Measurements from ENCODE around the gene C10orf67.
"Not testable (repeated sequence)": the region's sequence is repeated elsewhere in the genome, so short reads cannot be mapped to it uniquely, and the experiment has no call there.

The C10orf67 gene

GRCh38 chr10:23344241-23344841, at the start of gene C10orf67:
Gene C10orf67, minus strand, starts transcription at chr10:23344797. Its CDS starts 23 bp downstream, at chr10:23344774.
- DNase-seq = no peak

GRCh38 chr10:23391821-23392220, 47.2 kb upstream of the C10orf67 start:
- DNase-seq = peak; percentile 52

DNA sequence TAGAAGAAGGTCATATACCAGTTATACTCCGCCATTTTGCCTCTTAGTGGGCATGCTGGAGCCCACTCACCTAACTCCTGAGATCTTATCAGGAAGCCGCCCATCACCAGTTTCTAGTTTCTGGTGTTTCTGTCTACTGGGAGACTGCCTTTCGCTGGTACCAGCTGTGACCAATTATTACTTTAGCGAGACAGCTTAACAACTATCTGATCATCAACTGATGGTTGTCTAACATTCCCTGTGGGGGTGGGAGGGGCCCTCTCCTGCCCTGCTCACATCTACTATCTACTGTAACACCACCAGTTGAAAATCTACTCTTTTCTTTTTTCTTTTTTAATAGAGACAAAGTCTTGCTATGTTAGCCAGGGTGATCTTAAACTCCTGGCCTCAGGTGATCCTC, 46.2 kb upstream of the C10orf67 start:
- no peak for DNase-seq

- DNase-seq = not testable (repeated sequence)
Observed at GRCh38 chr10:23390408-23390807, 45.8 kb upstream of the C10orf67 start.

DNA sequence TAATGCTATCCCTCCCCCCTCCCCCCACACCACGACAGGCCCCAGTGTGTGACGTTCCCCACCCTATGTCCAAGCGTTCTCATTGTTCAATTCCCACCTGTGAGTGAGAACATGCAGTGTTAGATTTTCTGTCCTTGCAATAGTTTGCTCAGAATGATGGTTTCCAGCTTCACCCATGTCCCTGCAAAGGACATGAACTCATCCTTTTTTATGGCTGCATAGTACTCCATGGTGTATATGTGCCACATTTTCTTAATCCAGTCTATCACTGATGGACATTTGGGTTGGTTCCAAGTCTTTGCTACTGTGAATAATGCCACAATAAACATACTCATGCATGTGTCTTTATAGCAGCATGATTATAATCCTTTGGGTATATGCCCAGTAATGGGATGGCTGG, 42.9 kb upstream of the C10orf67 start:
- DNase-seq = not testable (repeated sequence)

DNA sequence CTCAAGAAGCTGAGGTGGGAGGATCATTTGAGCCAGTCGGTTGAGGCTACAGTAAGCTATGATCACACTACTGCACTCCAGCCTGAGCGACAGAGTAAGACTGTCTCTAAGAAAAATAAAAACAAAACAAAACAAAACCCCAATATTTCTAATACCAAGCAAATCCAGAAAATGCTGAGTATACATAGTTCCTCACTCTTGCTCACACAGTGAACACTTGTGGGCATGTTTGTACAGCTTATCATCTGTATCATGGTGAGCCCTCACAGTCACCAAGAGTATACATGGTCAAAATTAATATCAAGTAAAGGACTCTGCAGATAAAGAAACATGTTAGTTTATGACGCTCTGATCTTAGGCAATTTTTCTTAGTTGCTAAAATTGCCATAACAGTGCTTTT, 41.5 kb upstream of the C10orf67 start:
- DNase-seq = no peak

DNA sequence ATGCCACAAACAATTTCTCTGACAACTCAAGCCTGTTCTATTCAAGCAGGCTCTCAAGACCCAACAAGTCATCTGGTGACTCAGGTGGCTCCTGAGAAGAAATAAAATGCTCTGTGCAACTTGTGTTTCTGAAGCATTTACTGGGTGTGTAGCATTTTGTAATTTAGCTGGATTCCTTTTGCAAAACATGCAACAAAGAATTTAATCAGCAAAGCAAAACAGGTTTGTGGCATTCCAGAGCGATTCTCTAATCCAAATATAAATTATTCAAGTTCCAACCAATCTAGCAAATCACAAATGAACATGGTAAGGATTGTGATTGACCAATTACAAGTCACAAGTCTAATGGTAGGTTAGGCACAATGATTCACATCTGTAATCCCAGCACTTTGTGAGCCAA, 39.8 kb upstream of the C10orf67 start:
- no peak for DNase-seq

DNA sequence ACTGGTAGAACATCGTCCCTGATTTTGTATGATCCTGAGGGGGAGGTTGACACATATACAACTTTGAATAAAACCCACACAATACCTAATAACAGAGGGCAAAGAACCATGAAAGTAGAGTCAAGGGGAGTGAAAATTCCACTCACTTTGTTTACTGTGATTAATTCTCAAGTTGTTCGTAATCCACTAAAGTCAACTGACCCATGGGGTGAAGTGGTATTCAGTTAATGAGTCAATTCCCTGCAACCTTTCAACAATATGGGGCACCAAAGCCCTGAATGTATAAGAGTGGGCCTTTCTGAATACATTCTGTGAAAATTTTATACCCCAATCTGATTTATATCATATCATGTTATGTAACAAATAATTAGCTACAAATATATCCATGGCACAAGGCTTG, 39.0 kb upstream of the C10orf67 start:
- DNase-seq = no peak

DNA sequence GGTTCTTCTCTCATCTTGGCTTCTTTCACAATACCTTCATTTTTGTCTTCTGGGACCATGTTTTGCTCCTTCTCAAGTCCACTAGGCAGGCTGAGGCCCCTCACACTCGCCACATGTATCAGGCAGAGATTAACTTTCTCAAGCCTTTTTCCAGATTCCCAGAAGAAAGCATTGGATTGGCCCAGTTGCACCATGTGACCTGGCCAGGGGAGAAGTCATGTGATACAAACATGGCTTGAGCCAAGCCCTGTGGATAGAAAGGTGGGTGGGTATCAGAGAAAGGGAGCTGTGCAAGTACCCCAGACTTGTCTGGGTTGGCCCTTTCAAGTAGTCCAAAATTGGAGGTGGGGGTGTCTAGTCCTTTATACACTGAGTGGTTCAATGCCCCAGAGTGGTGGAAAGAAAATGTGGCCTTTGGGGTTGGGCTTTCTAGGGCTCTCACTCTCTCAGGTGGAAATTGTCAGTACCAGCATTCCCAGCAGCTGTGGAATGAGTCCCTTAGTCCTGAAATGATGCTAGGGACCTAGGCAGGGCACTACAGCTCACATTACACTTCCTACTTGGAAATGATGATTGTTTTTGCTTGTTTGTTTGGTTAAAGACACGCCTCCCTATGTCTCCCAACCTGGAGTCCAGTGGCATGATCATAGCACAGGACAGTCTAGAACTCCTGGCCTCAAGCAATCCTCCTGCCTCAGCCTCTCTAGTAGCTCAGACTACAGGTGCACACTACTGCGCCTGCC, 36.9 kb upstream of the C10orf67 start:
- DNase-seq = no peak

- peak; percentile 48 for DNase-seq
Observed at GRCh38 chr10:23379686-23380085, 35.1 kb upstream of the C10orf67 start.

DNA sequence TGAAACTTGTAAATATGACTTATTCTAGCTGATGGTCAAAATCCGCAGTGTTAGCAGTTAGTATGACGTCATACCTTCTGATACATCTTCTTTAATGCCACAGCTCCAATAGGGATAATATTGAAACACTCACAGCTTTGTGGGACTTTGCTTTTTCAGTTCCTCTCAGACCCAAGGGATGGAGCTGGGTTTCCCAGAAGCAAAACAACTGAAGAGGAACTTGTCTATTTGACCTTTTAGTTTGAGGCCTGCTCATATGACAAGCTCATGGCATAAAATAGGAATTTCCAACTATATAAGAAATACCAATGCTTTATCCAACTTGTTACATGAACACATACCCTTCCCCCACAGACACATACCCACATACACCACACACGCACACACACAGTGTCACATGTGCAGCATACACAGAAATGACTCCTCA, 31.6 kb upstream of the C10orf67 start:
- peak; percentile 98 for DNase-seq

- no peak for DNase-seq
Observed at GRCh38 chr10:23375366-23375765, 30.8 kb upstream of the C10orf67 start.

DNA sequence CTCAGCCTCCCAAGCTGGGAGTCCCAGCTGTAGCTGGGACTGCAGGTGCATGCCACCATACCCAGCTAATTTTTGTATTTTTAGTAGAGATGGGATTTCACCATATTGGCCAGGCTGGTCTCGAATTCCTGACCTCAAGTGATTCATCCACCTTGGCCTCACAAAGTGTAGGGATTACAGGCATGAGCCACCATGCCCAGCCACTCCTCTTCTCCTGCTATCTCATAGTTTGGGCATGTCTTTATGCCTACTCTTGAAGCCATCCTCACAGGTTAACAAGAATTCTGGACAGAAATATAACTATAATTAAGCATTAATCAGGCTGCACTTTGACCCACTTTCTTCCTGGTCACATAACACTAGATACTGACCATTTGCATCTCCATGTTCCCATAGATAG, 28.6 kb upstream of the C10orf67 start:
- no peak for DNase-seq

- DNase-seq = no peak
Observed at GRCh38 chr10:23371073-23371472, 26.5 kb upstream of the C10orf67 start.

DNA sequence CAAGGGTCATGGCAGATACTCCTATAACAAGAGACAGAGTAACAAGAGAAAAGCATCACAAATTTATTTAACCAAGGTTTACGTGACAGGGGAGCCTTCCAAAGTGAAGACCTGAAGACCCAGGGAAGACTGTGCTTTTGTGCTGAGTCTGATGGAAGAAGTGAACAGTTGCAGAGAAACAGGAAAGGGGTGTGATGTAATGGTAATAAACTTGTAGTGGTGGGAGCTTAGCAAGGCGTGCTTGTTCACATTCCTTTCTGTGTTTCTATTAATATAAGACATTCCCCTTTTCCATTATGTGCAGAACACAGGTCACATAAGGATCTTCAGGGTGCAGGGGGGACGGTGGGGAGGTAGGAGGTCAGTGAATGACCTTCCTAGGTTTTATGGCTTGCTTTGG, 25.5 kb upstream of the C10orf67 start:
- DNase-seq = peak; percentile 13

GRCh38 chr10:23368816-23369640, 24.4 kb upstream of the C10orf67 start:
- peak; percentile 77 for DNase-seq

GRCh38 chr10:23367896-23368595, 23.4 kb upstream of the C10orf67 start:
- peak; percentile 58 for DNase-seq

DNA sequence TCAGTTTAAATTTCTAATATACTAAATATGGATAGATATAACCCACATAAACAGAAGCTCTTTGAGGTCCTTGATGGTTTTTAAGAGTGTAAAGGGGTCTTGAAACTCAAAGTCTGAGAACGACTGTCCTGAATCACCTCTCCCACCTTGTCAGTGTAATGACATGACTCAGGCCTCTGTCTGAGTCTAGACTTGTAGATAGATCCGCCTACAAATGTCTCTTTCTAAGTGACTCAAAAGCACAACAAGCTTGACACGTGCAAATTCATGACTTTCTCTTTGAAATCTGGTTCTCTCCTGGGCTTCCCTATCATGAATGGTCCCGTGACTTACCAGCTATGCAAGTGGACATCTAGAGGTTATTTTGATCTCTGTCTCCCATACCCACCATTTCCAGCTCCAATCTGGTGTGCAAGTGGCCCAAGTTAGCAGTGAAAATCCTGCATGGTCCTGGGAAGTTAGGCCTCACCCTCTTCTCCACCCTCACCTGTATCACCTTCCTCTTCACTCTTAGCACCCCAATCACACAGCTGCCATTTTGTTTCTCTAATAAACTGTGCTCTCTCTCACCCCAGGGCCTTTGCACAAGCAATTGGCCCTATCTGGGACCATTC, 20.9 kb upstream of the C10orf67 start:
- DNase-seq = not testable (repeated sequence)

GRCh38 chr10:23364378-23364777, 19.8 kb upstream of the C10orf67 start:
- no peak for DNase-seq

DNA sequence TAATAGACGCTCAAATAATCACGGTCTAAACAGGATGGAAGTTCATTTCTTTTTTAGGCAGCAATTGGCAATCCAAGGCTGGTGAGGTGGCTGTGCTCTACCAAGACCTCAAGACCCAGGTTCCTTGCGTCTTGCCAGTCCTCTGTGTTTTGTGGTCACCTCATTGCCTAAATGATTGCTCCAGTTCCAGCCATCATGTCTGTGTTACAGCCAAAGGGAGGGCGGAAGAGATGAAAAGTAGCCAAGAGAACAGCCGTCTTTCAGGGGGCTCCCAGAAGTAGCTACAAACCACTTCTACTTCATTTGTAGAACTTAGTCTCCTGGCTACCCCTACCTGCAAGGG, 19.2 kb upstream of the C10orf67 start:
- no peak for DNase-seq

GRCh38 chr10:23362879-23363792, 18.5 kb upstream of the C10orf67 start:
- DNase-seq = no peak

All from MV-4-11 (cell line).